ENCODE results near the gene PLEK. TPM values are rescaled to one million over a fixed set of nuclear protein-coding genes. Genes with fewer than 3 reads are reported as not detected.

The PLEK gene
- total and polyA plus RNA-seq, 4 donors = 2.6 to 40.6 (median 4.6) TPM

DNA sequence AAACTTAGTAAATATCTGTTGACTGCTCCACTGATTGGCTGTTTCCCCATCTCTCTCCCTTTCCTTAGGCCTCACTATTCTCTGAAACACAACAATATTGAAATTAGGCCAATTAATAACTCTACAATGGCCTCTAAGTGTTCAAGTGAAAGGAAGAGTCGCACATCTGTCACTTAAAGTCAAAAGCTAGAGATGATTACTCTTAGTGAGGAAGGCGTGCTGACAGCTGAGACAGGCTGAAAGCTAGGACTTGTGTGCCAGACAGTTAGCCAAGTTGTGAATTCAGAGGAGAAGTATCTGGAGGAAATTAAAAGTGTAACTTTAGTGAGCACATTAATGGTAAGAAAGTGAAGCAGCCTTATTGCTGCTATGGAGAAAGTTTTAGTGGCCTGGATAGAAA lies 48.4 kb downstream of the PLEK start:
- H3K27ac ChIP-seq (ENCODE audit: low read depth in 1 of 2, low read length in 2 of 2) = no peak overlapping the region
- WGBS = 92% methylated on average over 2 of the region's 2 CpGs
- H3K9ac ChIP-seq (ENCODE audit: low read depth in 1 of 2, low read length in 2 of 2) = no peak overlapping the region
- no peak overlapping the region for H3K4me3 ChIP-seq (ENCODE audit: low read depth in 1 of 3, low read length in 3 of 3)
- H3K27me3 ChIP-seq (ENCODE audit: control insufficient read depth in 4 of 4, insufficient read depth in 4 of 4, low read length in 3 of 4) = no peaks in the 10 kb centered on the region
- no peaks in the 10 kb centered on the region for H3K9me3 ChIP-seq (ENCODE audit: control insufficient read depth in 4 of 4, low read length in 3 of 4)
- DNase-seq (ENCODE audit: low spot score) = no peak
- TF ChIP-seq, protein P1, sequence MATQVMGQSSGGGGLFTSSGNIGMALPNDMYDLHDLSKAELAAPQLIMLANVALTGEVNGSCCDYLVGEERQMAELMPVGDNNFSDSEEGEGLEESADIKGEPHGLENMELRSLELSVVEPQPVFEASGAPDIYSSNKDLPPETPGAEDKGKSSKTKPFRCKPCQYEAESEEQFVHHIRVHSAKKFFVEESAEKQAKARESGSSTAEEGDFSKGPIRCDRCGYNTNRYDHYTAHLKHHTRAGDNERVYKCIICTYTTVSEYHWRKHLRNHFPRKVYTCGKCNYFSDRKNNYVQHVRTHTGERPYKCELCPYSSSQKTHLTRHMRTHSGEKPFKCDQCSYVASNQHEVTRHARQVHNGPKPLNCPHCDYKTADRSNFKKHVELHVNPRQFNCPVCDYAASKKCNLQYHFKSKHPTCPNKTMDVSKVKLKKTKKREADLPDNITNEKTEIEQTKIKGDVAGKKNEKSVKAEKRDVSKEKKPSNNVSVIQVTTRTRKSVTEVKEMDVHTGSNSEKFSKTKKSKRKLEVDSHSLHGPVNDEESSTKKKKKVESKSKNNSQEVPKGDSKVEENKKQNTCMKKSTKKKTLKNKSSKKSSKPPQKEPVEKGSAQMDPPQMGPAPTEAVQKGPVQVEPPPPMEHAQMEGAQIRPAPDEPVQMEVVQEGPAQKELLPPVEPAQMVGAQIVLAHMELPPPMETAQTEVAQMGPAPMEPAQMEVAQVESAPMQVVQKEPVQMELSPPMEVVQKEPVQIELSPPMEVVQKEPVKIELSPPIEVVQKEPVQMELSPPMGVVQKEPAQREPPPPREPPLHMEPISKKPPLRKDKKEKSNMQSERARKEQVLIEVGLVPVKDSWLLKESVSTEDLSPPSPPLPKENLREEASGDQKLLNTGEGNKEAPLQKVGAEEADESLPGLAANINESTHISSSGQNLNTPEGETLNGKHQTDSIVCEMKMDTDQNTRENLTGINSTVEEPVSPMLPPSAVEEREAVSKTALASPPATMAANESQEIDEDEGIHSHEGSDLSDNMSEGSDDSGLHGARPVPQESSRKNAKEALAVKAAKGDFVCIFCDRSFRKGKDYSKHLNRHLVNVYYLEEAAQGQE (IDR thresholded peaks at IDR 0.05) = no peak
- TF ChIP-seq HNF4G (IDR thresholded peaks at IDR 0.05) = no peak
- no peak for TF ChIP-seq NR2F2 (IDR thresholded peaks at IDR 0.05)
- TF ChIP-seq, protein P2, sequence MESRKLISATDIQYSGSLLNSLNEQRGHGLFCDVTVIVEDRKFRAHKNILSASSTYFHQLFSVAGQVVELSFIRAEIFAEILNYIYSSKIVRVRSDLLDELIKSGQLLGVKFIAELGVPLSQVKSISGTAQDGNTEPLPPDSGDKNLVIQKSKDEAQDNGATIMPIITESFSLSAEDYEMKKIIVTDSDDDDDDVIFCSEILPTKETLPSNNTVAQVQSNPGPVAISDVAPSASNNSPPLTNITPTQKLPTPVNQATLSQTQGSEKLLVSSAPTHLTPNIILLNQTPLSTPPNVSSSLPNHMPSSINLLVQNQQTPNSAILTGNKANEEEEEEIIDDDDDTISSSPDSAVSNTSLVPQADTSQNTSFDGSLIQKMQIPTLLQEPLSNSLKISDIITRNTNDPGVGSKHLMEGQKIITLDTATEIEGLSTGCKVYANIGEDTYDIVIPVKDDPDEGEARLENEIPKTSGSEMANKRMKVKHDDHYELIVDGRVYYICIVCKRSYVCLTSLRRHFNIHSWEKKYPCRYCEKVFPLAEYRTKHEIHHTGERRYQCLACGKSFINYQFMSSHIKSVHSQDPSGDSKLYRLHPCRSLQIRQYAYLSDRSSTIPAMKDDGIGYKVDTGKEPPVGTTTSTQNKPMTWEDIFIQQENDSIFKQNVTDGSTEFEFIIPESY (IDR thresholded peaks at IDR 0.05) = no peak
- no peak for TF ChIP-seq FOXA1 (IDR thresholded peaks at IDR 0.05)
- TF ChIP-seq FOXA2 (IDR thresholded peaks at IDR 0.05) = no peak
- TF ChIP-seq, protein P3, sequence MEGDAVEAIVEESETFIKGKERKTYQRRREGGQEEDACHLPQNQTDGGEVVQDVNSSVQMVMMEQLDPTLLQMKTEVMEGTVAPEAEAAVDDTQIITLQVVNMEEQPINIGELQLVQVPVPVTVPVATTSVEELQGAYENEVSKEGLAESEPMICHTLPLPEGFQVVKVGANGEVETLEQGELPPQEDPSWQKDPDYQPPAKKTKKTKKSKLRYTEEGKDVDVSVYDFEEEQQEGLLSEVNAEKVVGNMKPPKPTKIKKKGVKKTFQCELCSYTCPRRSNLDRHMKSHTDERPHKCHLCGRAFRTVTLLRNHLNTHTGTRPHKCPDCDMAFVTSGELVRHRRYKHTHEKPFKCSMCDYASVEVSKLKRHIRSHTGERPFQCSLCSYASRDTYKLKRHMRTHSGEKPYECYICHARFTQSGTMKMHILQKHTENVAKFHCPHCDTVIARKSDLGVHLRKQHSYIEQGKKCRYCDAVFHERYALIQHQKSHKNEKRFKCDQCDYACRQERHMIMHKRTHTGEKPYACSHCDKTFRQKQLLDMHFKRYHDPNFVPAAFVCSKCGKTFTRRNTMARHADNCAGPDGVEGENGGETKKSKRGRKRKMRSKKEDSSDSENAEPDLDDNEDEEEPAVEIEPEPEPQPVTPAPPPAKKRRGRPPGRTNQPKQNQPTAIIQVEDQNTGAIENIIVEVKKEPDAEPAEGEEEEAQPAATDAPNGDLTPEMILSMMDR (IDR thresholded peaks at IDR 0.05; ENCODE audit: low read depth, low read length, missing input control) = no peak
- H3K36me3 ChIP-seq (ENCODE audit: control insufficient read depth in 4 of 4, insufficient read depth in 3 of 4, low read depth in 1 of 4, low read length in 3 of 4) = no peaks in the 10 kb centered on the region
- no peaks in the 10 kb centered on the region for H3K4me1 ChIP-seq (ENCODE audit: control insufficient read depth in 4 of 4, insufficient read depth in 4 of 4, low read length in 3 of 4)

DNA sequence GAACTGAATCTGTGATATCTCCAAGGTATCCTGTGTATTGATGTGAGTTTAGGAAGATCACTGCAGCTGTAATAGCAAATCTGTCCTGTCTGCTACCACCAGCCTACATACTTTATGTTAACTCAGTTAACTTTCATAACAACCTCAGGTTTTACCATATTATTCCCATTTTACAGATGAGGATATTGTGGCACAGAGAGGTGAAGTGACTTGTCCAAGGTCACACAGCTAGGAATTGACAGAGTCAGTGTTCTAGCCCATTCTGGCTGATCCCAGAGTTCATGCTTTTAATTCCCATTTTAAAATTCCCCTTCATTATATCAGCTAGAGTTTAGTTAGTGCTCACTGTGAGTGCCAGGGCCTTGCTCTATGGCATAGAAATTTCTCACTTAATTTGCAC lies 49.4 kb downstream of the PLEK start:
- Histone ChIP-seq H3K27ac (ENCODE audit: low read depth in 1 of 2, low read length in 2 of 2) (no peak overlapping the region), H3K9me3 (ENCODE audit: control insufficient read depth in 4 of 4, low read length in 3 of 4) (no peaks in the 10 kb centered on the region), H3K4me3 (ENCODE audit: low read depth in 1 of 3, low read length in 3 of 3) (no peak overlapping the region), H3K9ac (ENCODE audit: low read depth in 1 of 2, low read length in 2 of 2) (no peak overlapping the region), H3K36me3 (ENCODE audit: control insufficient read depth in 4 of 4, insufficient read depth in 3 of 4, low read depth in 1 of 4, low read length in 3 of 4) (no peaks in the 10 kb centered on the region), H3K4me1 (ENCODE audit: control insufficient read depth in 4 of 4, insufficient read depth in 4 of 4, low read length in 3 of 4) (no peaks in the 10 kb centered on the region), H3K27me3 (ENCODE audit: control insufficient read depth in 4 of 4, insufficient read depth in 4 of 4, low read length in 3 of 4) (no peaks in the 10 kb centered on the region)
- DNase-seq (ENCODE audit: low spot score) = no peak
- TF ChIP-seq NR2F2 (IDR thresholded peaks at IDR 0.05) (no peak), RAD21 (IDR thresholded peaks at IDR 0.05) (no peak), RXRA (IDR thresholded peaks at IDR 0.05) (no peak), FOXA1 (IDR thresholded peaks at IDR 0.05) (no peak), FOXA2 (IDR thresholded peaks at IDR 0.05) (no peak), TAF1 (conservative IDR thresholded peaks at IDR 0.05) (no peak), YY1 (IDR thresholded peaks at IDR 0.05) (no peak), EGR1 (IDR thresholded peaks at IDR 0.05; ENCODE audit: low read depth in 2 of 2) (no peak), JUND (IDR thresholded peaks at IDR 0.05) (no peak), HNF4A (conservative IDR thresholded peaks at IDR 0.05) (no peak), GABPA (IDR thresholded peaks at IDR 0.05 in 1 of 2, conservative IDR thresholded peaks at IDR 0.05 in 1 of 2) (no peak), HNF4G (IDR thresholded peaks at IDR 0.05) (no peak)
- TF ChIP-seq, protein P1 (IDR thresholded peaks at IDR 0.05) = no peak
- TF ChIP-seq, protein P4, sequence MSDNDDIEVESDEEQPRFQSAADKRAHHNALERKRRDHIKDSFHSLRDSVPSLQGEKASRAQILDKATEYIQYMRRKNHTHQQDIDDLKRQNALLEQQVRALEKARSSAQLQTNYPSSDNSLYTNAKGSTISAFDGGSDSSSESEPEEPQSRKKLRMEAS (IDR thresholded peaks at IDR 0.05) = no peak
- TF ChIP-seq, protein P2 (IDR thresholded peaks at IDR 0.05) = no peak
- TF ChIP-seq, protein P5, sequence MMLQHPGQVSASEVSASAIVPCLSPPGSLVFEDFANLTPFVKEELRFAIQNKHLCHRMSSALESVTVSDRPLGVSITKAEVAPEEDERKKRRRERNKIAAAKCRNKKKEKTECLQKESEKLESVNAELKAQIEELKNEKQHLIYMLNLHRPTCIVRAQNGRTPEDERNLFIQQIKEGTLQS (IDR thresholded peaks at IDR 0.05) = no peak
